DMS153 treated with DMSO at 0.1 percent for 48 hours (cell line): Measurements from ENCODE around the gene ITGA5.
A peak's percentile ranks its signal among the peaks of the same experiment; 100 is the strongest.

Source experiments
- DNase-seq: peaks from one replicate; lab custom pipeline; 2025; ENCODE audit not compliant: unreplicated experiment; lab: John Stamatoyannopoulos, UW

ITGA5 gene

DNA sequence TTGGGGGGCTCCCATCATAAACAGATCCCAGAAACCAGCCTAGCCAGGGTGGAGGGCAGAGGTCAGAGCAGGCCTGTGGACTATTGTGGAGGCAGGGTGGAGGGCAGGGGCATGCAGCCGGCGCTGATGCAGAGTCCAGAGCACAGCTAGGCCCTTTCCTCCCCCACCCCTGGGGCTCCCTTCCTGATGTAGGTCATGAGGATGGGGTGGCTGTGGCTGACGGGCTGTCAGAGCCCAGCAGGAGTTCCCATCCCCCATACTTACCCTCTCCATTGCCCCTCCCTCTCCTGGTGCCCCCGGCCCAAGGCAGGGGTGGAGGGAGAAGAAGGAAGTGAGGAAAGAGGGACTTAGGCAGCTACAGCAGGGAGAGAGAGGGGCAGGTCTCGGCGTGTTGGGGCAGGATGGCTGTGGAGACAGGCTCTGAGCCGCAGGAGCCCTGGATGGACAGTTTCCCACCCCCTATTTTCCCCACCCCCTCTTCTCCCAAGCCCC lies 28.8 kb downstream of the ITGA5 start:
- no peak for DNase-seq

DNA sequence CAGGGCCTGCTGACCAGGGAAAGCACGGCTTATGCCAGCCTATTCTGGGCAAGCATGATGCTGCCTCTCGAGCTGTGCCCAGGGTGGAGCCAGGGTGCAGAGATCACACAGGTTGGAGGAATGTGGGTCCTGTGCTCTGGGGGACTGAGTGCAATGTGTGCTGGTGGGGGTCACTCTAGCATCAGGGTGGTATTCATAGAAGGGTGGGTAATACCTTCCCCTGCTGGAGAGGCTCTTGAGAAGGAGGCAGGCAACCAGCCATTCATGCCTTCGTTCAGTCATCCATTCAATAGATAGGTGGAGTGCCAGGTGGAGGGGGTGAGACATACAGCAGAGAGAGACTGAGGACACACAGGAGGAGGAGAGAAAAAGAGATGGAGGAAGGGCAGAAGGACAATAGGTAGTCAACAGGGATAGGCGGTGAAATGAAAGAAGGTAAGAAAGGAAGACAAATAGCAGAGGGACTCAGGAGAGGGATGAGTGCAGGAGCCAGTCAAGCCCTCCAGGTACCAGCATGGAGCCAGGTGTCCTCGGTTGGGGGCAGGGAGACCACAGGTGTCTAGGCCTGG lies 29.4 kb downstream of the ITGA5 start:
- DNase-seq, result no peak

GRCh38 chr12:54389134-54389508 lies 29.9 kb downstream of the ITGA5 start:
- DNase-seq, result no peak

GRCh38 chr12:54388237-54389133 lies 30.6 kb downstream of the ITGA5 start:
- no peak for DNase-seq

DNA sequence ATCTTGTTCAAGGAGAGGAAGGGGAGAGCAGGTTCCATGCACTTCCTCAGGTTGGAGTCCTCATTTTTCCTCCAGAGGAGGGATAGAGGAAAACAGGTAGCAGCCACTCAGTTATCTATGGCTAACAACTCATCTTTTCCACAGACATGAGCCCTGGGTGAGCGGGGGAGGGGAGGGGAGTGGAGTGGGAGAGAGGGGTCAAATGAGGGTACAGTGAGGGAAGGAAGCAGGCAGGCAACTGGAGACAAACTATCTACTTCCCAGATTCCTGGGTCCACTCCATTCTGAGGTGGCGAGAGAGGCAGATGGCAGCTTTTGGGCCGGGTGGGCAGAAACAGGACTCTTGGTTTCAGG lies 32.0 kb downstream of the ITGA5 start:
- DNase-seq, result no peak

DNA sequence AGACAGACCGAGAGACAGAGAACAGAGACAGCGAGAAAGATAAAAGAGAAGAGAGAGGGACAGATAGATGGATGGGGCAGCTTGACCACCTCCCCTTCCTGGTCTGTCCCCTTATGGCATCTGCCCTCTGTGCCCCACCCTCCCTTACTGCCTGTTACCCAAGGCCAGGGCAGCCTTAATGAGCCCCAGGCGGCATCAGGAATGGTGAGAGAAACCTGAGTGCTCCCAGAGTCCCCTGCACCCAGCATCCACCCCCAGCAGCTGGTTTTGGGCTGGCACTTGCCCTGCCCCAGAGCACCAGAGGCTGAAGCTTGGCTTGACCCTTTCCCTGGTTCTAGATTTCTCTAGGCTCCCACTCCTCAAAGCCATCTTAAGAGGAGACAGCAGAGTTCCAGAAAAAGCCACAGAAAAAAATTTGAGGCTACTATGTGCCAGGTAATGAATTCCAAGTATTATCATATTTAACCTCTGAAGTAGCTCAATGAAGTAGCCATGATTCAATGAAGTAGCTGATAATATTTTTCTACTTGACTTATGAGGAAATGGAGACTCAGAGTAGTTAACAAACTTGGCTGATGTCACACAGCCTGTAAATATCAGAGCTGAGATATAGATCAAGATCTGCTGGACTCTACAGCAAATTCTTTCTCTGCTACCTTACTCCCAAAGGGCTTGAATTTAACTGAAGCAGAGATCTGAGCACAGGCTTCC lies 32.5 kb downstream of the ITGA5 start:
- no peak for DNase-seq

- DNase-seq, result no peak
Observed at GRCh38 chr12:54385251-54385914, 33.7 kb downstream of the ITGA5 start.

GRCh38 chr12:54384591-54385041 lies 34.5 kb downstream of the ITGA5 start, which contains the start of gene ZNF385A:
ZNF385A (minus strand) TSS chr12:54384733; CDS start chr12:54384514, 219 bp downstream.
- no peak for DNase-seq

GRCh38 chr12:54383041-54383609 lies 35.9 kb downstream of the ITGA5 start:
- DNase-seq, result no peak

GRCh38 chr12:54381136-54381535 lies 37.9 kb downstream of the ITGA5 start:
- DNase-seq, result no peak

DNA sequence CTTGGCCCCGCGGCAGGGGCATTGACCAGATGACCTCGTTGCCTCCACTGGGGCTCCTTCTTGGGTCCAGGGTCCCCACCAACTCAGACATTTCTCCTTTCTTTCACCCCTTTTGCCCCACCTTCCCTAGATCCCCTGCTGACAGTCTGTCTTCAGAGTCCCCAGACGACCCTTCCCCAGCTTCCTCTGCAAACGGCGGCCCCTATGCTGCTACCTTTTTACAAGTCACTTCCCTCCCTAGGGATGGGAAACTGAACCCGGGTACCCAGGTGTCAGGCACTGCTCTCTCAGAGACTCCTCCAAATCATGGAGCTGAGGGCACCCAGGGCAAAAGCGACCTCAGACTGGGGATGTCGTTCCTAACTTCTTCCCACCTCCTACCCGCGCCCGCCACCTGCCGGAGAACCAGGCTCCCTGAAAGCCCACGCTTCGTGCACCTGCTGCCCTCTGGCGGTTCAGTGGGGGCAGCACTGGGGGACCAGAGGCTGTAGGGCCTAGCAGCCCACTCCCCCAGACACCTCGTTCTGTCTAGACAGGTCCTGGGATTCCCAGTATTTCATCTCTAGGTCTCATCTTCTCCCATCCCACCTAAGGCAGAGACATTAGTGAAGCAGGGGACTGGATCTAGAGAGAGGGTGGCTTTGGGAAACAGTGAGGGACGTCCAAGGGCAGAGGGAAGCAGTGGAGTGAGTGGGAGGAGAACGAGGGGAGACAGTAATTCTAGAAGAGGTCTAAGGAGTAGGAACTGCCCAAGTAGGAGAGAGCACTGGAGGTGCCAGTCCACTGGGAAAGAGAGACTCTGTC lies 39.5 kb downstream of the ITGA5 start:
- DNase-seq, result peak; percentile 85

GRCh38 chr12:54378796-54379397 lies 40.2 kb downstream of the ITGA5 start:
- DNase-seq, result peak; percentile 17

DNA sequence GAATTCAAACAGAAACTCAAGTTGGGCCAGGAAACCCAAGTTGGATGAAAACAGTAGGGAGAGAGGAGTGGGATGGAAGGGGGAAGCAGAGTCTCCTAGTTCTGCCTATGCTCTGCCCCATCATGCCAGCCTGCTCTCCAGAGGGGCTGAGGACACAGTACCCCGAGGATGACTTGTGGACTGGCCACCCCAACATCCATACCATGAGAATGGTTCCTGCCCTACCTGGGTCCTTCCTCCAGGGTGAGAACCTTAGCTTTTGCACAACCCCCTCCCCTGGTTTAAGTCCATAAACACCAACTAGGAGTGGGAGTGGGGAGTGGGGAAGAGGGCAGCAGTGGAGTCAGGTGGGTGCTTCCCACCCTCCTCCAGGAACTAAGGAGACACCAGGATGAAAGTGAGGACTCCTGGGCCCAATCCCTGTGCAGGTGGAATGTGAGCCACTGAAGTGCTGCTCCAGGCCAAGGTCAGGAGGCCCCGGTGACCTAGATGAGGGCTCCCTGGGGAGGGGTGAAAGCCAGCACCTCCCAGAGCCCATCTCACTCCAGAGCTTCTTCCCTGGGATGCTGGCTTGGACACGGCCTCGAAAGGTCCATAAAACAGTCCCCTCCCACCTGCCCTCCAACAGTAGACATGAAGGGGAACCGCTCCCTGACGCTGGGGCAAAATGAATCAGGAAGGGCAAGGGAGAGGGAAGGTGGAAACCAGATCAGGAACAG lies 41.1 kb downstream of the ITGA5 start:
- DNase-seq, result no peak

DNA sequence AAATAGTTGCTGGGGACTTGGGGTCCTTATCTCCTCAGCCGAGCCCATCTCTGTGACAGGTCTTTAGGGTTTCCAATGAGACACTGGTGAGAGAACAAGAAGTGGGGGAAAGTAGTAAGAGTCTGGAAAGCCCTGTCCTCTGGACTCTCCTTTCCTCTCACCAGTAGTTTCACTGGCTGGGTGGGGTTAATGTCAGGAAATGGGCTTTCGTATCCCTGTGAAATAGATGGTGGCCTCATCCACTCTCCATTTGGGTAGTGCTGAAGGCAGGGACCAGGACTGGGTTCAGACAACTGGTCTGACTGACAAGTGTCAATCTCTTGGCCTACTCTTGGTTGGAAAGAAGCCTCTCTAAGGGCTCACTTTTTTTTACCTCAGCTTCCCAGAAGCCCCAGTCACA lies 42.1 kb downstream of the ITGA5 start:
- no peak for DNase-seq

GRCh38 chr12:54376596-54376995 lies 42.5 kb downstream of the ITGA5 start:
- no peak for DNase-seq

DNA sequence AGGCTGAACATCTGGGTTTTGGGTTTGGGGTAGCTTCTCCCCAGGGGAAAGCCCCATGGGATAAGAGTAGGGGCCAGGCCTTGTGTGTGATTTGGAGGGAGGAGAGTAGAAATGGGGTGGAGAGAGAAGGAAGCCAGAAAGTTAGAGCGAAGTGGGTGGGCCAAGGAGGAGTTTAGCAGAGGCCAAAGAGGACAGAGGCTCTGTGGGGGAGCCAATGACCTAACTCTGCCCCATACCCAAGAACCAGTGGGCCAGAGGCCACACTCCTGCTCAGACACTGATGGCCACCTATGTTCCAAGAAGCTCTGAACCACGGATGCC lies 43.8 kb downstream of the ITGA5 start:
- DNase-seq, result no peak

GRCh38 chr12:54374562-54375258 lies 44.4 kb downstream of the ITGA5 start:
- peak; percentile 49 for DNase-seq
